Superior temporal gyrus (tissue), 1 donor: ENCODE results near the gene SMIM41.
"Not testable (repeated sequence)": the region's sequence is repeated elsewhere in the genome, so short reads cannot be mapped to it uniquely, and the experiment has no call there.

Experiments used
- DNase-seq: peaks from one replicate; pipeline ENCODE4 v3.0.0-alpha.2; 2016; ENCODE audit errors: extremely low spot score

Gene SMIM41

DNA sequence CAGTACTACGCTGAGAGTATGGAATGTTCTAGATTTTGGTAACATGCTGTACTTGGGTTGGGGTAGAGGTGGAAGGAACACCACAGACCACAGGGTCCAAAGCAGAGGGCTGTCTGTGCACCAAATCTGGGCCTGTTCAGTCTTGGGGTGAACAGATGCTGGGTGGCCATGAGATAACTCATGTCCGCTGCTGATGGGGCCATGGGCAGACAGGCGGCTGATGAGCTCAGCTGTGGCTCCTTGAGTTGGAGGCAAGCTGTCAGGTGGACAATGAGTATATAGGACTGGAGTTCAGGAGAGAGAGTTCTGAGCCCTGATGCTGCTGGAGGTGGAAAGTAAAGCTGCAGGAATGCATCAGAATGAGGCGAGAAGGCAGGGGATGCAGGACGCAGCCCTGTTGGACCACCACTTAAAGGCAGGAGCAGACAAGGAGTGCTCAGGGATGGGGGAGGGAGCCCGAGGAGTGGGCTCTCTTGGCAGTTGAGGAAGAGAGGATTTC is 6.2 kb downstream of the SMIM41 start:
- DNase-seq = no peak

DNA sequence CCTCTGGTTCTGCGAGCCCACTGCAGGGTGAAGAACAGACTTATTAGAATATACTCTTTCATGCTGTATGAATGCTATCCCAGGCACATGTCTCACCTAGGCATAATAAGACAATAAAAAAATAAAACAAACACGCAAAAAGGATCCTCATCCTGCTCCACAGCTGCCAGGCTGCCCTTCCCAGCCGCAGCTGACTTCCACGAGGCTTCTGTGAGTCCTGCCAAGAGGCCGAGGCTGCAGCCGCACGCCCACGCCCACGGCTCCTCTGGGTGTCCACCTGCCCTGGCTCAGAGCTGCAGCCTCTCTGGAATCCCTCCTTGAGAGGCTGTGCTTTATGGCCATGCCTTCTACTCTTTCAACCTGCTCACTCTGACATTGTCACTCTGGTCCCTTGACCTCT is 6.9 kb downstream of the SMIM41 start:
- DNase-seq = no peak

DNA sequence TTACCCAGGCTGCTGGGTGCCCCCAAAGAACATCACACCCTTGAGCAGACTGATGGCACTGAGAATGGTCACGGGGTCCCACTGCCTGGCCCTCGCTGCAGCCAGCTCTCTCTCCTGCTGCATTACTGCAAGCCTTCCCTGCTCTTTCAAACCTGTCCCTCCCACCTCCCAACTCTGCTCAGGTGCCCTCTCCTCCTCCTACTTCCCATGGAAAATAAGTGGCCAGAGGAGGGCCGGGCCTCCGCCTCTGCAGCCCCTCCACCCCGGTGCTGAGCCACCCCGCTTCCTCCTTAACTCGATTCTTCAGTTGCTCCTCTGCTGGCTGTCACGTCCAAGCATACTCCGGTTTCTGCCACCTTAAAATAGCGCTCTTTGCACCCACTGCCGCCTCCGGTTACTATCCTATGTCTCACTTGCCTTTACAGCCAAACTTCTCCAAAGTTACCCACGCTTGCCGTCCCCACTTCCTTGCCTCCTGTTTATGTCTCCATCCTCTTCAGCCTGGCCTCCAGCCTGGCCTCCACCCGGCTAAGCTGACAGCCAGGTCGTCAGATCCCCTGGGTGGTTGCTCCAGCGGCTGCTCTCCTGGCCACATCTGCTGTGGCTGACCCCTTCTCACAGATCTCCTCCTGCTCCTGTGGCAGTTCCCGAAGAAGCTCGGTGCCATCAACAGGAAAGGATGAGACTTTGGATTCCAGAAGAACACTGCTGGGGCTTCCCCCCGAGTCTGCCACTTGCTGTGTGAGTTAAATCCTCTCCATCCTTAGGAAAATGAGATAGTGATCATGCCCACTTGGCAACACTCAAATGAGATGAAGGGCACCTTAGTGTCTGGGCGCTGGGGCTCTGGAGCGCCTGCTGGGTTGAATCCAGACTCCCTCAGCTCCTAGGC is 7.7 kb downstream of the SMIM41 start:
- DNase-seq = no peak

DNA sequence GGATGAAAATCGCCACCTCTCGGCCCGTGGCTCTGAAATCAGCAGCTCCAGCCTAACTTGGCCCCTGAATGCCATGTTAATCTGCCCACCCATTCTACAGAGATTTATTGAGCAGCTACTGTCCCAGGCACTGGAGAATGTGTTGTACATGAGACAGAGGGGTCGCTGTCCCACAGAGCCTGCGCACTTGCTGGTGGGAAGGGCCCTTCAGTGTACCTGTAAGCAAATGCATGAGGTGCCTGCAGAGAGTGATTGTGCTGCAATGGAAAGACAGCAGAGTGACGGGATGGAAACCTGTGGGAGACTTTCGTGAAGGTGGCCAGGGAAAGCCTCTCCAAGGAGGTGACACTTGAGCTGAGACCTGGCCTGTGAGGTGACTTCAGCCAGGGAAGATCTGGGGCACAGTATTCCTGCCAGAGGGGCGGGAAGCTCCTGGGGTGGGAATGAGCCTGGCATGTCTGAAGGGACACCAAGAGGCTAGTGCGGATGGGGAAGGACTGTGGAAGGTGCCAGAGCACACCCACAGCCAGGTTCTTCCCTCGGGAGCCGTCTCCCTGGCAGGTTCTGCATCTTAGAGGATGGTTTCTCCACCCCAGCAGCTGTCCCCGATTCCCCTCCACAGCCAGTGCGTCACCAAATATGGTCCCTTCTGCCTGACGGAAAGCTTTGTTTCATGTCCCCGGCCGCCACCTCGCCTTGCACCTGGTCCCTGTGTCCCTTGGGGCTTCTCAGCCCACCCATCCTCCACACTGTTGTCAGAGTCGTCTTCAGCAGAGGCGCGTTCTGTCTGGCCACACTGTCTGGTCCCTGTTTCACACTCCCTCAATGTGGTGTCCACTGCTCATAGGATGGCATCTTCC is 8.7 kb downstream of the SMIM41 start:
- no peak for DNase-seq

DNA sequence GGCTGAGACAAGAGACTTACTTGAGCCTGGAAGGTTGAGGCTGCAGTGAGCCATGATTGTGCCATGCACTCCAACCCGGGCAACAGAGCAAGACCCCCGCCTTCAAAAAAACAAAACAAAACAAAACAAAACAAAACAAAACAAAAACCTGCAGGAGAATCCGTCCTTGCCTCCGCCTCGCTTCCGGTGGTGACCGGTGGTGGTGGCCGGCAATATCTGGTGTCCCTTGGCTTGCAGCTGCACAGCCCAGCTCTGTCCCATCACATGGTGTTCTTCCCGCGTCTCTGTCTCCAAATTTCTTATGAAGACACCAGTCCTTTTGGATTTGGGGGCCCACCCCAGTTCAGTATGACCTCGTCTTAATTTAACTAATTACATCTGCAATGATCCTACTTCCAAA is 10.0 kb downstream of the SMIM41 start:
- DNase-seq = no peak

DNA sequence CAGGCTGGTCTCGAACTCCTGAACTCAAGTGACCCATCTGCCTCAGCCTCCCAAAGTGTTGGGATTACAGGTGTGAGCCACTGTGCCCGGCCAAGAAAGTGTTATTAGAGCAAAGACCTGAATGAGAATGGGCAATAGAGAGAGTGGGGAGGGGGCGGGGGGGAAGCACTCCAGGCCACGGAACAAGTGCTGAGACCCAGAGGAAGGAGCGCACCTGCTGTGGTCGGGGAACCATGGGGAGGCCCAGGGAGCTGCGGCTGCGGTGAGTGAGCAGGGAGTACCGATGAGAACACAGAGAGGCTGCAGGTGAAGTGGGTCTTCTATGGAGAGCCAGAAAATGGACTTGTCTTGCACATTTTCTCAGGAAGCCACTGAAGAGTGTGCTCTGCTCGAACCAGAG is 10.8 kb downstream of the SMIM41 start:
- no peak for DNase-seq

DNA sequence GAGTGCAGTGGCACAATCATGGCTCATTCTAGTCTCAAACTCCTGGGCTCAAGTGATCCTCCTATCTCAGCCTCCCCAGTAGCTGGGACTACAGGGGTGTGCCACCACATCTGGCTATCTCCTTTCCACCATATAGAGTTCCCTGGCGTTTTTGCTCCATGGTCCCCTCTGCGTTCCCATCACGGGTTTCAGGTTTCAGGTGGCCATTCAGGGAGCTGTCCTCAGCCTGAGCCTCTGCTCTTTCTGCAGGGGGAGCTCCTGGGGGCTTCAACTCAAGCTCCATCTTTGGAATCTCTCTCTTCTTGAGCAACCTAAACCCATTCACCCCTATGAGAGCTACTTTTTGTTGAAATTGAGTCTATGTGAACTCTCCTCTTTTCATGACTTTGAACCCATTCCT is 11.6 kb downstream of the SMIM41 start:
- DNase-seq = no peak

DNA sequence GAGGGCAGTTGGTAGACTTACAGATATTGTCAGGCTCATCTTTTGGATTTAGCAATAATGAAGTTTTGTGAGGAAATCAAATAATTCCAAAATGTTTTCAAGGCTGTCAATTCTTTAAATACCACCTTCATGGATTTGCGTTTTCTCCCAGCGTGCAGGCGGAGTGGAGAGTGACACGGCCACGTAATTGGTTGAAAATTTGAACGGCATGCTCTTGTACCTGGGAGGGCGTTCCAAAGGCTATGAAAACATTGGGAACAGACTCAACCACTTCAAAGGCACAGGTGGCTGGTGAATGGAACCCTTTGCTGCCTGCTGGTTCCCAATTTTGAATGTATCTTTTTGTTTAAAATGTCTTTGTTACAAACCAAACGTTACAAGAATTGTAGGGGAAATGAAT is 12.4 kb downstream of the SMIM41 start:
- DNase-seq = no peak

DNA sequence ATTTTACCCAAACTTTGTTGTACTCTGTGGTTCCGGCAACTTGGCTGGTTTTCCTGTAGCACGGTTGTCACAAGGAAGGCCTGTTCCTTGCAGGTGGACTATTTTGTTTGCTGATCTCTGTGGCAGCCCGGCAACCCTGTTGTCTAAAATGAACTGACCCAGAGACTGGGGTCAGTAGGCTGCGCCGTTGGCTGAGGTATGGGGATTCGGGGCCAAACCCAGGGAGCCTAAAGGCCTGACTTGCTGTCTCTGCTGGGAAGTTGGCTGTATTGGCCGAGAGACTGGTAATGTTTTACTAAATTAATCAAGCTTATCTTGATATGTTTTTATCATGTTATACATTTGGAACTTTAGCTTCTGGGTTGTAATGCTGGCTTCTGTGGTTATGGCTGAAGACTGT is 13.8 kb downstream of the SMIM41 start:
- no peak for DNase-seq

DNA sequence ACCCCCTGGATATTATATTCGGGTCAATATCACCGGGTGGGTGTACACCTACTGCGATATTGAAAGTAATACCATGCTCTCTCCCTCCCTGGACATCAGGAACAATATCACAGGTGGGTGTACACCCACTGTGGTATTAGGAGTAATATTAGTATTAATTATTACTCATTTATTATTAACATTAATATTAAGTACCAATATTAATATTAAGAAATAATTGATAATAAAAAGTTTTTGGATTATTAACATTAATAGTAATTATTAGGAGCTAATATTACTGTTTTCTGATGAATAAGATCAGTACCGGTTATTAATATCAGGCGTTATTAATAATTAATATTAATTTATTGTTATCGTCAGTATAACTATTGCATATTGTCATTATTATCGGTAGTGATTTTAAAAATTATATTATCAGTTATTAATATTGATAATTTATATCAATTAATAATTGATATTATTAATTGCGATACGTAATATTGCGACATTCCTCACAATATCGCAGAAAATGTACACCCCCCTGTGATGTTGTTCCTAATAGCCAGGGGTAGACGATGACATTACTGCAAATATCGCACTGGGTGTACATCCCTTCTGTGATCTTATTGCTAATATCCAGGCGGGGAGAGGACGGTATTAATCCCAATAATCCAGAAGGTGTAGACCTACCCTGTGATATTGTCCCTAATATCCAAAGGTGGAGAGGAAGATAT is 17.0 kb downstream of the SMIM41 start:
- DNase-seq = no peak

DNA sequence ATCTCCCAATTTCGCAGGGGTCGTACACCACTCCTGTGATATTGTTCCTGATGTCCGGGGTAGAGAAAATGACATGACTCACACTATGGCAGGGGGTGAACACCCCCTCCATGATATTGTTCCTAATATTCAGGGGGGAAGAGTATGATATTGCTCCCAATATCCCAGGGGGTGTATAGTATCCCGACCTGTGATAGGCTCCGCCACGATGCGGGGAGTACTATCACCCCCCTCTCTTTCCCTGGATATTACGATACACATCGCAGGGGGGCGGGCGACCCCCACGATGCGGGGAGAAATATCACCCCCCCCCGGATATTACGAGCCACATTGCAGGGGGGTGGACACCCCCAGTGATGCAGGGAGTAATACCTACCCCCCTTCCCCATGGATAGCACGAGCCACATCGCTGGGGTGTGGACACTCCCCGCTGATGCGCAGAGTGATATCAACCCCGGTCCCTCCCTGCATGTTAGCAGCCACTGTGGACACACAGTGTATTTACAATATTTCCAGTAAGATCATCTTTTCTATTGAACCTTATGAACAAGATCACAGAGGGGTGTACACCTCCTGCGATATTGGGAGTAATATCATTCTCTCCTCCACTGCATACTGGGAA is 17.7 kb downstream of the SMIM41 start:
- no peak for DNase-seq

DNA sequence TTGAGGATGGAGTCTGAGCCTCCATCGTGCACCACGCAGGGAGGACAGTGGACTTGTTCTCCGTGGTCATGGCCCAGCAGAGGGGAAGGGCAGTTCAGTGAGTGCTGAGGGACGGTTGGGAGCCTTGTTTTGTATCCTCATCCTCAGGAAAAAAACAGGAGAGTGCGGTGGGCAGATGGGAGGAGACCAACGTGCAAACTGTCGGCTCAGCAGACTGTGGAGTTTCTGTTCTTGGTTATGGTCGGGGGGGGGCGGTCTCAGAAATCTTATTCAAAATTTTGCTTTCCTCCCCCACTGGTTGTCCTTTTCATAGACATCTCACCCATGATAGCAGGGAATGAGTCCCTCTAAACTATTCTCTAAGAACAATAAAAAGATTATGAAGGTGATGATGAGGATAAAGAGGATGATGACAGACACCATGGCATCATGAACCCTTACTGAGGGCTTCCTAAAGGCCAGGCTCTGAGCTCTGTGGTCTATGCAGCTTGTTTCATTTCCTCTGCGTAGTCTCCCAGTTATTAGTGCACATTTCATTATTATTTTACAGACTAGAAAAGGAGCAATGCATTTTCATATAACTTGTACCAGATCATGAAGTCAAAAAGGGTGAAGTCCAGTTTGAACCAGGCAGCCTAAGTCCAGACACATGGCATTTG is 25.1 kb downstream of the SMIM41 start:
- DNase-seq = not testable (repeated sequence)

DNA sequence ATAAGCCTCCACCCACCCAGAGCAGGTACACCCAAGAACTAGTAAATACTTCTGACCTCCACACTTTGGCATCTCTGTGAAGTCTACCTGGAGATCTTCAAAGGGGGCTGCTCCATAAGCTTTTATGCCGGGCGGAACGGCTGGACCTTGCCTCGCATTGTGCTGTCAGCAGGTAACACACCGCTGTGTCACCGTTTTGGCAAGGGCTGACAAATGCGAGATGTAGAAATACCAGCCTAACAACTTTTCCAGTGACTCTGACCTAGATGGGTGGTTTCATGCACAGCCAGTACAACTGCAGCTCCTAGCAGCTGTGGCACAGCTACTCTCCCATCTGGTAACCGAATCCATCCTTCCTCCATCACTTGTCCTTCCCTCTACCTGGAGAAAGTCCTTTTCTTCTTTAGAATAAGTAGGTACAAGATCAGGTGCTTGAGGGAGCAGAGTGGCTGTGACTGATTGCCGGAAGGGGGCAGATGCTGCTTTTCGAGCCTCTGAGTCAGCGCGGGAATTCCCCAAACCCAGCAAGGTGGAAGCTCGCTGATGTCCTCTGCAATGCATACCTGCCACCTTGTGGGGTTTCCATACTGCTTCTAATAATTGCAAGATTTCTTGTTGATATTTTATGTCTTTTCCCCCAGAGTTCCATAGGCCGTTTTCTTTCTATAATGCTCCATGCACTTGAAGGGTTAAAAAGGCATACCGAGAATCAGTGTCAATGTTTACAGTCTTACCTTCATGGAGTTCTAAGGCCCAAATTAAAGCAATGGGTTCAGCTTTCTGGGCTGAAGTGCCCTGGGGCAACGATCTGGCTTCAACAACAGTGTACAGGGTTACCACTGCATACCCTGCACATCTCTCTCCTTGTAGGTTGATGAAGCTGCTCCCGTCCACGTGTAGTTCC is 37.0 kb downstream of the SMIM41 start:
- not testable (repeated sequence) for DNase-seq

DNA sequence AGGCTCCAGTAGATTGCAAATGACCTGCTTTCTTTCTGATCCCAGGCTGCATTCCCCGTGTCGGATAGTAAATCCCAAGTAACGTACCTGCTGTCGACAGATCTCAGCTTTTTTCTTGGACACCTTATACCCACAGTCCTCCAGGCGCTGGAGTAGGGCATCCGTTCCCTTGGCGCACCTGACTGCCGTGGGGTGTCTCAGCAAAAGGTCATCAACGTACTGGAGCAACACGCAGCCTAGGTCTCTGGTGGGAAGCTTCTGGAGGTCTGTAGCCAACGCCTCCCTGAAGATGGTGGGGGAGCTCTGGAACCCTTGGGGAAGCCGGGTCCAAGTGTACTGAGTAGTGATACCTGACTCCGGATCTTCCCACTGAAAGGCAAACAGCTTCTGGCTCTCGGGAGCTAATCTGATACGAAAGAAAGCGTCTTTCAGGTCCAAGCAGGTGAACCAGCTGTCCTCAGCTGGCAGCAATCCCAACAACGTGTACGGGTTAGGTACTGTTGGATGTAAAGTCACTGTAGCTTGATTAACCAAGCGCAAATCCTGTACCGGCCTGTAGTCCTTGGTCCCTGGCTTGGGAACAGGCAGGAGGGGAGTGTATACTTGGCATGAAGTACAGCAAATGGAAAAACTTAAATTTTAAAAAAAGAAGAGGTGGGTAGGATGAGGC is 38.4 kb downstream of the SMIM41 start:
- DNase-seq = not testable (repeated sequence)

DNA sequence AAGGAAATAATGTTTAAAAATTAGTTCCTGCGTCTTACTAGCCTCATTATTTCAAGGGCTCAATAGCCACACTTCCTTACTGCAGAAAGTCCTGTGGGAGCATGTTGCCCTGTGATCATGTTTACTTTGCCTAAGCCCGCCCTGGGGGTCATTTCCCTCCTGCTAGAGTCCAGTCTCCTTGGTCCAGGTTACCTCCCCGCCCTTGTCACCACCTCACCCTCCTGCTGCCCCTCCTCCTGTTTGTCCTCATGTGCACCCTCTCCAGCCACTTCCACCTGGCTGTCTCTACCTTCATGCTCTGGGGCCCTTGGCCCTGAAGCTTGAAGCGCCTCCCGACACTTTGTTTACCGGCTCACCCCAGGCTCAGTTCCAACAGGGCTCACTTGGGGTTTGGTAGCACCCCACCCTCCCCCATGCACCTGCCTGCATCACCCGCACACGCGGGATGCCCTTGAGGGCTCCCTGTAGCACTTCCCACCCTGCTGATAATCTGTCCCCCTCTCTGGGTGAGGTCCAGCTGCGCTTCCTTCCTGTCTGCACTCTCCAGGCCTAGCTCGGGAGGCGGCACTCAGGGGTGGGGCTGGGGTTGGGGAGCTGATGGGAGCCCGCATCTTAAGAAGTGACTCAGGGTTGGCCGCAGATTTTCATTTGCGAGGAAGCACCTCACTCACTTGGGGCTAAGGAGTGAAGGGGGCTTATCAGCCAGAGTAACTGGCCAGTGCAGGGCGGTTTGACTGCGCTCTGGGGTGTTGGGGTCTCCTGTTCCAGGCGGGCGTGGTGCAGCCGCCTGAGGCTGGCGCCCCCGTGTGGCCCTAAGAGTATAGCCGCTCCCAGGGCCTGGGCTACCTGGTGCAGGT is 40.1 kb downstream of the SMIM41 start:
- no peak for DNase-seq

DNA sequence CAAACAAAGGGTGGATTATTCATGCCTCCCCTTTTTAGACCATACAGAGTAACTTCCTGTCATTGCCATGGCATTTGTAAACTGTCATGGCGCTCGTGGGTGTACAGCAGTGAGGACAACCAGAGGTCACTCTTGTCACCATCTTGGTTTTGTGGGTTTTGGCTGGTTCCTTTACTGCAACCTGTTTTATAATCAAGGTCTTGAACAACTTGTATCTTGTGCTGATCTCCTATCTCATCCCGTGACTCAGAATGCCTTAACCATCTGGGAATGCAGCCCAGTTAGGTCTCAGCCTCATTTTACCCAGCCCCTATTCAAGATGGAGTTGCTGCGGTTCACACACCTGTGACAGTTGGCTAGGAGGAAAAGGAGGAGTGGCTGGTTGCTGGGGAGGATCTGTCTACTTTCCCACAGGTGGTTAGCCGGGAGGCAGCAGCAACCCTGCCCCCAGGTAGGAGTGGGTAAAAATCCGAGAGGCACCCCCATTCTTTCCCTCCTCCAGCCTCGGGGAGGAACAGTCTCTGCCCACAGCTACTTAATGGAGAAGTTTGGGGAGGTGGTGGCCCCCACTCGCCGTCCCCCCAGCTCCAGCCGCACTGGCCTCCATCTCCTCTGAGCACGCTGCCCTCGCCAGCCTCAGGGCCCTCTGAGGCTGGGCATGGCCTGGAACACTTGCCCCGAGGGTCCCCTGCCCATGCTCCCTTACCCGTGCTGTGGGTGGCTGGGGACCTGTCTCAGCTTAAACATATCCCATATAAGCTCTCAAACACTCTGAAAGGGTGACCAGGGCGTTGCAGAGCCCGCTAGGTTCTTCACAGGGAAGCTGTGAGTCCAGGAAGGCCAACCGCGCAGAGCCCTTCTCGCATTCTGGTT is 41.7 kb downstream of the SMIM41 start:
- DNase-seq = no peak

DNA sequence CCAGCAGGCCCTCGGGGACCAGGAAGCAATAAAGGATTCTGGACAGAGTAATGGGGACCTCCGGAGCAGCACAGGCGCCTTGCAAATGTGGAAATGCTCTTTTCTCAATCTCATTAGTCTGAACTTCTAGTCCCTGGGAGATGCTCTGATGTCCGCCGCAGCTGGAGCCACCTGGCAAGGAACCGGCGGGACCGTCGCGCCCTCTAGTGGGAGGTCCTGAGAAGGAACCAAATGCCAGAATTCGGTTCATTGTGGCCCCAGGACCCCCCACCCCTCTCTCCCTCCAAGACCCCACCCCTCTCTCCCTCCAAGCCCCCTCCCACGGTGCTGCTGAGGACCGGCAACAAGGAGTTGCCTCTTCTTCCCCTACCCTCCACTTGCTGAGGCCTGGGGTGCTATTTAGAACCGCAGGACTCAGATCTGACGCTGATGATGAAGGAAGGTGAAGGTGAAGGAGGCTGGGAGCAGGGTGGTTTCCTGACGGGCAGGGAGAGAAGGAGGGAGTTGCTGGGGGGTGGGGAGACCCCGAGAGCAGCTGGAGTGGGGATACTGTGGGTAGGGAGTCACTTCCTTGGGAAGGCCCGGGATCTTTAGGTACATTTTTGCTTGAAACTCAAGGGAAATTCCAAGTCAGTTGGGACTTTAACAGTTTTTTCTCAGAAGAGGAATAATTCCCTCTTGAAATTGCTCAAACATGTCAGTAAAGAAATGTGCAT is 42.5 kb downstream of the SMIM41 start:
- DNase-seq = peak; percentile 58
